NT2/D1 (cell line): ENCODE data around the gene IL3RA.

ENCODE experiments used
- DNase-seq: peaks from one replicate; pipeline ENCODE4 v3.0.0-alpha.2; 2011; ENCODE audit warnings: low read depth, low spot score
- H3K27me3 ChIP-seq: 2 replicates; pipeline ENCODE4 v1.6.0; 2011; ENCODE audit warnings: mild to moderate bottlenecking; ENCODE audit not compliant: insufficient read length, insufficient read depth
- H3K36me3 ChIP-seq: 2 replicates; pipeline ENCODE4 v1.6.1; 2011; ENCODE audit warnings: mild to moderate bottlenecking, low read length, mixed read lengths; ENCODE audit not compliant: insufficient read depth, insufficient read length
- H3K4me1 ChIP-seq: 2 replicates; pipeline ENCODE4 v1.5.1; 2011; ENCODE audit not compliant: insufficient read depth, insufficient read length
- H3K4me3 ChIP-seq: 2 replicates; pipeline ENCODE4 v1.5.1; 2011; ENCODE audit warnings: low read depth; ENCODE audit not compliant: insufficient read length
- H3K9ac ChIP-seq: 2 replicates; pipeline ENCODE4 v1.6.0; 2011; ENCODE audit warnings: low read depth; ENCODE audit not compliant: insufficient read length
- H3K9me3 ChIP-seq: 2 replicates; pipeline ENCODE4 v1.5.1; 2011; ENCODE audit warnings: mild to moderate bottlenecking, low read length; ENCODE audit not compliant: insufficient read depth
- SUZ12 ChIP-seq: IDR thresholded peaks from 2 replicates; pipeline ENCODE4 v1.6.1; 2011; ENCODE audit not compliant: insufficient read length, insufficient read depth; ENCODE audit errors: extremely low read depth
- YY1 ChIP-seq: IDR thresholded peaks from 2 replicates; pipeline ENCODE4 v1.6.1; 2011; ENCODE audit not compliant: insufficient read length, insufficient read depth
- ZNF274 ChIP-seq: IDR thresholded peaks from 2 replicates; pipeline ENCODE4 v1.6.1; 2011; ENCODE audit warnings: mild to moderate bottlenecking, low read depth, low read length

Gene IL3RA

DNA sequence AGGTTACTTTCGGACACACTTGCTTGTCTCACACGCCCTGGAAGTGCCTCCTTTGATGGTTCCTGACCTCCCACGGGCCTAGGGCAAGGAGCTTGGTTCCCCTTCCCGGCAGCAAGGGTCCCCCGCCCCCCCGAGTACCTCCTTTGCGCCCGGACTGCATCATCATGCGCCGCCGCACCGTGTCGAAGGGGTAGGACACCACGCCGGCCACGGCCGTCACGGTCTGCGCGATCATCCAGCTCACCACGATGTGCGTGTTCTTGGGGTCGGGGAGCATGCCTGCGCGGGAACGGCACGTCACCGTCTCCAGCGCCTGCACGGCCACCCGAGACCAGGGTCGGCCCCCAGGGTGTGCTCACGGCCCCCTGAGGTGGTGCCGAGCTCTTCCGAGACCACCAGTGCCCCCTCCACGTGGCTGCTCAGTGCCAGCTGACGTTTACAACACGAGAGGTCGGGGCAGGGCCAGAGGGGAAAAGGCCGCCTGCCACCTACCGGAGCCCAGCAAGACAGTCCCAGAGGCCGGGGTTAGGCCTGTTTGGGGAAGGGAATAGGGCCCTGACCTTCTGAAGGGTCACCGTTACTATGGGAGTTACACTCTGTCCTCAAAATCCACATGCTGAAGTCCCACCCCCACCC is 50.7 kb downstream of the IL3RA start:
- TF ChIP-seq SUZ12 (no peak), ZNF274 (no peak)
- H3K27me3 ChIP-seq = no peaks in the 10 kb centered on the region
- DNase-seq = no peak
- H3K4me1 ChIP-seq = peaks cover 12% of the 10 kb centered on the region
- H3K9ac ChIP-seq = no peak overlapping the region
- H3K9me3 ChIP-seq = no peaks in the 10 kb centered on the region
- peaks cover 87% of the 10 kb centered on the region for H3K36me3 ChIP-seq
- H3K4me3 ChIP-seq = no peak overlapping the region

DNA sequence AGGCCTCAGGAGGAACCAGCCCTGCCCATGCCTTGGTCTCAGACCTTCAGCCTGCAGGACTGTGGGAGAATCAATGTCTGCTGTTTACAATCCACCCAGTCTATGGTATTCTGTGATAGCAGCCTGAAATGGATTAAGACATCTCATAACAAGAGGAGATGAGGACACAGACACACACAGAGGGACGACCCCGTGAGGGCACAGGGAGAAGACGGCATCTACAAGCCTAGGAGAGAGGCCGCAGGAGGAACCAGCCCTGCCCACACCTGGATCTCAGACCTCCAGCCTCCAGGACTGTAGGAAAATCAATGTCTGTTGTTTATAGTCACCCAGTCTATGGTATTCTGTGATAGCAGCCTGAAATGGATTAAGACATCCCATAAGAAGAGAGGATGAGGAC is 52.1 kb downstream of the IL3RA start:
- Histone ChIP-seq H3K4me1 (peaks cover 9% of the 10 kb centered on the region), H3K9ac (peak overlapping the region; percentile 45), H3K36me3 (peaks cover 79% of the 10 kb centered on the region), H3K27me3 (no peaks in the 10 kb centered on the region), H3K4me3 (no peak overlapping the region), H3K9me3 (no peaks in the 10 kb centered on the region)
- no peak for DNase-seq
- TF ChIP-seq YY1 = no peak
- TF ChIP-seq ZNF274 = no peak
- TF ChIP-seq SUZ12 = no peak

DNA sequence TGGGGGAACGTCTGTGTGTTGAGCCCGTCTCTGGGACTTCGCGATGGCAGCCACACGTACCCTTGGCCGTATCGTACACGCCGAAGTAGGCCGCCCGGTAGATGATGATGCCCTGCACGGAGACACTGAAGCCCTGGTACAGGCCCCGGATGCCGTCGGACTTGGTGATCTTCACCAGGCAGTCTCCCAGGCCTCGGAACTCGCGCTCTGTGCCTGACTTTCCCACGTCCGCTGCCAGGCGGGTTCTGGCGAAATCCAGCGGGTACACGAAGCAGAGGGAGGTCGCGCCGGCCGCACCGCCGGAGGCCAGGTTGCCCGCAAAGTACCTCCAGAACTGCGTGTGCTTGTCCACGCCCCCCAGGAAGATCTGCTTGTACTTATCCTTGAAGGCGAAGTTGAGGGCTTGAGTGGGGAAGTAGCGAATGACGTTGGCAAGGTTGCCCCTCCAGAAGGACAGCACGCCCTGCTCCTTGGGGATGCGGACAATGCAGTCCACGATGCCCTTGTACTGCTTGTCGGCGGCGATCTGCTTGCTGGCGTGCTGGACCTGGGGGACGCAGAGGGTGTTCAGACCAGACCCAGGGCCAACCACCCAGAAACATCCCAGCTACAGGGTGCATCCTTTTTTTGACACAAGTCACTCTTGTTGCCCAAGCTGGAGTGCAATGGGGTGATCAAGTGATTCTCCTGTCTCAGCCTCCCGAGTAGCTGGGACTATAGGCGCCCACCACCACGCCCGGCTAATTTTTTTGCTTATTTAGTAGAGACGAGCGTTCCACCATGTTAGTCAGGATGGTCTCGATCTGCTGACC is 52.8 kb downstream of the IL3RA start:
- H3K4me1 ChIP-seq = peaks cover 9% of the 10 kb centered on the region
- H3K9me3 ChIP-seq = no peaks in the 10 kb centered on the region
- TF ChIP-seq SUZ12 (no peak), ZNF274 (no peak), YY1 (no peak)
- peaks cover 80% of the 10 kb centered on the region for H3K36me3 ChIP-seq
- H3K27me3 ChIP-seq = no peaks in the 10 kb centered on the region
- peak overlapping the region; percentile 16 for H3K4me3 ChIP-seq
- no peak for DNase-seq
- peak overlapping the region; percentile 72 for H3K9ac ChIP-seq

DNA sequence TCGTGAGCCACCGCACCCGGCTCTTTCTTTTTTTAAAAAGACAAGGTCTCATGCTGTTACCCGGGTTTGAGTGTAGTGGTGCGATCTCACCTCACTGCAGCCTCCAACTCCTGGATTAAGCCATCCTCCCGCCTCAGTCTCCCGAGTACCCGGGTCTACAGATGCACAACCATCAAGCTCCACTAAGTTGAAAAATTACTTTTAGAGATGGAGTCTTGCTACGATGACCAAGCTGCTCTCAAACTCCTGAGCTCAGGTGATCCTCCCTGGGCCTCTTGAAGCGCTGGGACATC is 53.4 kb downstream of the IL3RA start:
- Histone ChIP-seq H3K27me3 (no peaks in the 10 kb centered on the region), H3K4me1 (peaks cover 14% of the 10 kb centered on the region), H3K36me3 (peaks cover 80% of the 10 kb centered on the region), H3K9me3 (no peaks in the 10 kb centered on the region), H3K9ac (peak overlapping the region; percentile 72), H3K4me3 (peak overlapping the region; percentile 15)
- DNase-seq = no peak
- TF ChIP-seq YY1 = no peak
- TF ChIP-seq SUZ12 = no peak
- TF ChIP-seq ZNF274 = no peak

DNA sequence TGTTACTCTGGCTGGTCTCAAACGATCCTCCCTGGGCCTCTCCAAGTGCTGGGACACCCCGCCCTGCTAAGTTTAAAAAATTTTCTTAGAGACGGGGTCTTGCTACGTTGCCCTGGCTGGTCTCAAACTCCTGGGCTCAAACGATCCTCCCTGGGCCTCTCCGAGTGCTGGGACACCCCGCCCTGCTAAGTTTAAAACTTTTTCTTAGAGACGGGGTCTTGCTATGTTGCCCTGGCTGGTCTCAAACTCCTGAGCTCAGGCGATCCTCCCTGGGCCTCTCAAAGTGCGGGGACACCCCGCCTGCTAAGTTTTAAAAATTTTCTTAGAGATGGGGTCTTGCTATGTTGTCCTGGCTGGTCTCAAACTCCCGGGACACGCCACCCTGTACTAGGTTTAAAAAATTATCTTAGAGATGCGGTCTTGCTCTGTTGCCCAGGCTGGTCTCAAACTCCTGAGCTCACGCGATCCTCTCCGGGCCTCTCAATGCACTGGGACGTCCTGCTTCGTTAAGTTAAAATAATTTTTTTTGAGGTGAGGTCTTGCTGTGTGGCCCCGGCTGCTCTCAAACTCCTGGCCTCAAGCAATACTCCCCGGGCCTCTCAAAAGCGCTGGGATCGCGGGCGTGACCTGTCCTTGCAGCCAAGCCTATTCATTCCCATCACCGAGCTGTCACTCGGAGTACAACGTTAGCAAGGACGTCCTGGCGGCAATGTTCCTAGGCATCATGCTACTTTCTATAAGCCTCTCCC is 54.2 kb downstream of the IL3RA start:
- no peaks in the 10 kb centered on the region for H3K9me3 ChIP-seq
- H3K27me3 ChIP-seq = no peaks in the 10 kb centered on the region
- H3K36me3 ChIP-seq = peaks cover 80% of the 10 kb centered on the region
- peak overlapping the region; percentile 96 for H3K4me3 ChIP-seq
- DNase-seq = no peak
- H3K4me1 ChIP-seq = peaks cover 22% of the 10 kb centered on the region
- peak overlapping the region; percentile 100 for H3K9ac ChIP-seq
- TF ChIP-seq SUZ12 = no peak
- TF ChIP-seq ZNF274 = no peak
- no peak for TF ChIP-seq YY1

DNA sequence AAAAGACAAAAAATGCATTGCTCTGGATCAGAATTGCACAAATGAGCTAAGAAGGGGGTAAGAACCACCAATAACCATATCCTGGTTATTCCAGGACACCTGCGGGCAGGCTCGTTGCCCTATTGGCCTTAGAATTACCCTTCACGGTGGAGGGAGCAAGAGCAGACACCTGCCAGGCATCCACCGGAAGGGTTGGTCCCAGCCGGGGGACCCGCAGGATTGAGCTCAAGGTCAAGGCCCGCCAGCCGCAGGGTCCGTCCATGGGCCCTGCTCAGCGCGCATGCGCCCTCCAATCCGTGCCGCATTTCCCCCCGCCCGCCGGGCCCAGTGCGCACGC is 54.8 kb downstream of the IL3RA start:
- peaks cover 80% of the 10 kb centered on the region for H3K36me3 ChIP-seq
- H3K27me3 ChIP-seq = no peaks in the 10 kb centered on the region
- H3K4me3 ChIP-seq = peak overlapping the region; percentile 96
- H3K4me1 ChIP-seq = peaks cover 27% of the 10 kb centered on the region
- TF ChIP-seq ZNF274 (no peak), YY1 (no peak), SUZ12 (no peak)
- H3K9ac ChIP-seq = peak overlapping the region; percentile 100
- H3K9me3 ChIP-seq = no peaks in the 10 kb centered on the region
- DNase-seq = no peak
